Umbilical cord (tissue), 2 donors: ENCODE data around the gene RBM8A. TPM values are rescaled to one million over a fixed set of nuclear protein-coding genes. Genes with fewer than 3 reads are reported as not detected.

Experiments used
- DNase-seq: peaks from one replicate; pipeline ENCODE4 v3.0.0-alpha.2; 2015; ENCODE audit warnings: low spot score
- total RNA-seq: library from RNA; depleted of rRNA; stranded (reverse); fragments of >200 nt; gene quantifications from one replicate; pipeline ENCODE4 v1.2.3, GENCODE V29; 2014; ENCODE audit warnings: low replicate concordance; ENCODE audit not compliant: insufficient read depth

RBM8A gene
- total RNA-seq, 1 donor from 2014 or later = 106 TPM

- peak; percentile 95 for DNase-seq
These were observed 8.9 kb downstream of the RBM8A start, which contains the start of gene PEX11B for GRCh38 chr1:145918144-145918991. Gene PEX11B, minus strand, starts transcription at chr1:145918717. Its CDS starts 29 bp downstream, at chr1:145918688.

GRCh38 chr1:145917595-145917994, 9.7 kb downstream of the RBM8A start:
- no peak for DNase-seq

- DNase-seq = no peak
These were observed 10.5 kb downstream of the RBM8A start for GRCh38 chr1:145916745-145917144.

GRCh38 chr1:145912128-145912641, 15.1 kb downstream of the RBM8A start:
- DNase-seq = no peak

DNA sequence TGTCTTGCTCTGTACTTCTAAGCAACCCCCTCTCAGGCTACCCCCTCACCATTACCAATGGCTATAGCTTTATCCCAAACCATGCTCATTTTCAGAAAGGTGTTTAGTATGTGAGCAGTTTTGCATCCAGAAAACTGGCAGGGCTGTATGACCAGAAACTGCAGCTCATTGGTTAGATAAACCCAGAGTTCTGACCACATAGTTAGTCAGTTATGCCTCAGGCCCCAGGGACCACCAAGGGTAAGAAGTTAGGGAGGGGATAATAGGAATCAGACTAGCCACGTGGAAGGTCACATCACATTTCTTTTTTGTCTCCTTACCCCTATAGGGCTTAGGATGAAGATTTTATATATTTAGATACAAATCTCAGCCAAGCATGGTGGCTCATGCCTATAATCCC, 18.6 kb downstream of the RBM8A start:
- DNase-seq = no peak

GRCh38 chr1:145906954-145907753, 20.1 kb downstream of the RBM8A start:
- DNase-seq = peak; percentile 52

- no peak for DNase-seq
These were observed 25.8 kb downstream of the RBM8A start for GRCh38 chr1:145901312-145902021.

GRCh38 chr1:145898756-145899155, 28.5 kb downstream of the RBM8A start:
- DNase-seq = no peak

DNA sequence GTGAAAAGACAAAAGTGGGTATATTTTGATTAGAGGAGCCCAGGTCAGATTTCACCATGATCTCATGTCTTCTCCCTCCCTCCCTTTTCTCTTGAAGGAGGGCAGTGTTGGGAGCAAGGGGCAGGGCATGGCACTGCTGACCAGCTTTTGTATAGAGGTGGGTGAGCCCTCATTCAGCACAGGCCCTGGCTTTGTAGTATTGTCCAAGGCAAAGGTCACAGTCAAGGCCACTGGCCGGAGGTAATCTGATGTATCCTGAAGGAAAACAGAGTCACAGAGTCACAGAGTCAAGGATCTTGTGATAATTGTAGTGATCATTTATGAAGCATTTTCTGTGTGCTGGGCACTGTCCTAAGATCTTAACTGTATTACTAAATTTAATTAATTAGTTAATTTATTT, 29.3 kb downstream of the RBM8A start:
- DNase-seq = no peak

DNA sequence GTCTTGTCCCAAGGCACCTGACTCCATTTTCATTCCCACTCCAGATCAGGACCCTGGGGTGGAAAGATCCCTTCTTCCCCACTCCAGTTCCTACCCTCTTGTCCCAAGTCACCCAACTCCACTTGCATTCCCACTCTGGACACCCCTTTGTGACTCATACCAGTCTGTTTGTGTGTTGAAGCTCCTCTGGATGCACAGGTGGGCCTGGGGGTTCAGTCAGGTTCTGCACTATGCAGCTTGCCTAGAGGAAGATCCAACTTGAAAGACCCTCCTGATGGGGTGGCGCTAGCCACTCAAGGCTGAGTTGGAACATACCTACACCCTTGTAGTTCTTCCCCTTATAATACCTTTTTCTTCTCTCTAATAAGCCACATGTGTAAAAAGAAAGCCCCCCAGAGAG, 31.8 kb downstream of the RBM8A start:
- no peak for DNase-seq

DNA sequence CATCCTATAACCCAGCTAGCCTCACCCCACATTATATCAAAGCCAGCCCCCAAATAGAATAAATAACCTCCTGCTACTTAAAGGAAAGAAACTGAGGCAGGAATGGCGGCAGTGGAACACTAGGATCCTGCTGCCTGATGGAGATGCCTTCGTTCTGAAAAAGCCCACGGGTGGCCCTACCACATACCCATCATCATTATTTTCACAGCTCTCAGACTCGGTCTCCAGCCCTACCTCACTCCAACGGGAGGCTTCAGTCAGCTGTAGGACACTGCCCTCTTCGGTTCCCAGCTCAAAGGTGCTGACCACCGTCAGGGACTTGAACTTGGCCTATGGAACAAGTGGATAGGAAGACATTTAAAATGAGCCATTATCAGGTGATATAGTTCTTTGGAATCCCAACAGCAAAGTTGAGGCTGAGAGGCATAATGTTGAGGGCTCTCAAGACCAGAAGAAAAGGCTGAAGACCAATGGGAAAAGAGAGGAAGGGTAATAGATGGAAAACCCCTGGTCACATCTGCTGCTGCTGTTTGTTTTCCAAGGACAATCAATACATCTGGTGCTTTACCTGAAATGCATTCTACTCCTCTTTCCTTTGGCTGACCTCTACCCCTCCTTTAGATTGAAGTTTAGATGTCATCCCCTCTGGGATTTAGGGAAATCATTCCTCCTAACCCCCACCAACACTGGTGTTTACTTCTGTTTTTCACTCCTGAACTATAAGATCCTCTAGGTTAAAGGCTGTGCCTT, 33.8 kb downstream of the RBM8A start:
- DNase-seq = no peak

GRCh38 chr1:145892486-145893087, 34.7 kb downstream of the RBM8A start:
- DNase-seq = peak; percentile 87

DNA sequence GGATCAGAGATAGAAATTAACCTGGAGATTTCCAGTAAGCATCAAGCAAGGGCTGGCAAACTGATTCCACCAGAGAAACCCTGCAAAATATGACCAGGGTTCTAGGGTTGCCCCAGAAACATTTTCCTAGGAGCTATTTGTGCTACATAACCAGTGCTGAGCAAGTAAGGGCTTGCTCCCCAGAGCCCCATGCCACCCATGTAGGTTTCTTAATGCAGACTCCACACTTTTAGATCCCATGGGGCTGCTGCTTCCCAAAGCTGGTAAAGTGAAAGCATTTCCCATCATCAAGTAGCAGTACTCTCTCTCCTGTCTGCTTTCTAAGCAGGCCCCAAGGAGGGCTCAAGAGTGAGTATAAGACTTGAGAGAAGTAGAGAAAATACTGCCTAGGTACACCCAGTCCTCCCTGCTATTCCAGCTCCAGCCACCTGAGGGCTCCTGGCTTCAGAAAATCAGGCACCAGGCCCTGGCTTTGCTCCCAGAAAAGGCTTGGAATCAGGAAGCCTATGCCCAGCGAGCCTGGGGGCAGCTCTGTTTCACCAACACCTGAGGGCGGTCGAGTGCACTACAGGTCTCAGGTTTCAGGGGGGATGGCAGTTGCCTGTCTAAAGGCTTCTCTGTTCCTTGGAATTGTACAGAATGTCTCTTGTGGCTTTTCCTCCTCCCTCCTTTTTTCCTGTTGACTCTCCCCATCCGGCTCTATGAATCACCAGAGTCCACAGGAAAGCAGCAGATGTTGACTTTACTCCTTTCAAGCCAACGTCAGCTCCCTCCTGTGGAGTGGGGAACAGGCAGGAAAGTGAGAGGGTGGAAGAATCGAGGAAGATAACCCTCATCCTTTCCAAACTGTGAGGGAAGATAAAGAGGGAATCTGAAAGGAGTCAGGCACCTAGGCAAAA, 35.4 kb downstream of the RBM8A start:
- peak; percentile 96 for DNase-seq

DNA sequence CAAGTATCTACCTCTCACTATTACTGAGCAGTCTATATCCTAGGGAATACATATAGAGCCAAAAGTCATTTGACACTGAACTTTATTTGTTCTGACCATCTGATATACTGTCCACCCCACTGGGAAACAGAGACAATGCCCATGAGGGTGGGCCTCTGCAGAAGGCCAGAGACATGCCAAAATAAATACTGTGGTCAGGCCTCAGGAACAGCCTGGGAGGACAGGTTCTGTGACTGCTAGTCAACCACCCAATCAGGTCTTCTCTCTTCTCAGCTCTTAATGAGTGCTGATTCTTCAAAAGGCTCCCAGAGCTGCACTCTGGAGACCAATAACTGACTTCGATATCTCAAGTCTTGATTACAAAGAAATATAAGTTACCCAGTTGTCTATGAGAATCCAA, 36.1 kb downstream of the RBM8A start:
- DNase-seq = peak; percentile 24

DNA sequence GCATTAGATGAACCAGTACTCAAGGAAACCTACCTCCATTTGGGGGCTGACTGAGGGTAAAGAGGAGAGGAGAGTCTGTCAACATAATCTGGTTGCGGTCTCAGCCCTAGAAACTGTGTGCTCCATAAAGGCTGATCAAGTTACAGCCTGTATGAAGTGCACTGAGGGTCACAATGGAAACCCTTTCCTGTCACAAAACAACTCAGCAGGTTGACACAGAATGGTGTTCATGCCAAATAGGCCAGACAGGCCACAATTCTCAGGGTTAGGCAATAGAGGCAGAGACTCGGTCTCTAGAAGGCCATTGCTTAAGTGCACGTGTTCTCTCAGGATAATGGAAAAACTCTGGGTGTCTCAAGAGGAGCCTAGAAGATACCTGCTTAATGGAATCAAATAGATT, 37.6 kb downstream of the RBM8A start:
- no peak for DNase-seq

DNA sequence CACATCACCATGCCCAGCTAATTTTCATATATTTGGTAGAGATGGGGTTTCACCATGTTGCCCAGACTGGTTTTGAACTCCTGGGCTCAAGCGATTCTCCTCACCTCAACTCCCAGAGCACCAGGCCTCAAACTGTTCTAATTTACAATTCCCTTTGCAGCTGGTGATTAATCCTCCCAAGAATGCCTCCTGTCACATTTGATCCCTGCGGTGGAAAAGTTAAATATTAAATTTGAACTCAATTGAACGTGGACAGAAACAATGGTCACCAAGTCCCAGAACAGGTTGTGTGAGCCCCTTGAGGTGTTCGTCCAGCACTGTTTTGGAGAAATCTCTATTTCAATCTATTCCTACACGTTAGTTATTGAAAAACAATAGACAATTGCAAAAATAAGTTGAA, 39.7 kb downstream of the RBM8A start:
- DNase-seq = no peak

DNA sequence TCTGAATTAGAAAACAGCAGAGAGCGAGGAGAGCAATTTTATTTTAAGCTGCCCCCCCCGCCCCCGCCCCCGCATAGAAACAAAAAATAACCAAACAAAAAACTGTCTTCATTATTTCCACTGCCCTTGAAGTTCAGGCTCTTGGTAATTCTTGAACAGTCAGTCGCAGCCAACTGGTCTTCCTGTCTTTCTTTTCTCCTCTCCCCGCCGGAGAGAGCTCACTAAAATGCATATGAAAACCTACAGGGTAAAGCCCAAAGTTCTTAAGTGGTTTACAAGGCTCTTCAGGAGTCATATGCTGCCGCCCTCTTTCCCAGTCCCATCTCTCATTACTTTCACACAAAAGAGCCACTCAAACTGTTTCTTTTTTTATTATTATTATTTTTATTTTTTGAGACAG, 40.5 kb downstream of the RBM8A start:
- no peak for DNase-seq

- DNase-seq = no peak
These were observed 40.9 kb downstream of the RBM8A start for GRCh38 chr1:145886390-145886789.

DNA sequence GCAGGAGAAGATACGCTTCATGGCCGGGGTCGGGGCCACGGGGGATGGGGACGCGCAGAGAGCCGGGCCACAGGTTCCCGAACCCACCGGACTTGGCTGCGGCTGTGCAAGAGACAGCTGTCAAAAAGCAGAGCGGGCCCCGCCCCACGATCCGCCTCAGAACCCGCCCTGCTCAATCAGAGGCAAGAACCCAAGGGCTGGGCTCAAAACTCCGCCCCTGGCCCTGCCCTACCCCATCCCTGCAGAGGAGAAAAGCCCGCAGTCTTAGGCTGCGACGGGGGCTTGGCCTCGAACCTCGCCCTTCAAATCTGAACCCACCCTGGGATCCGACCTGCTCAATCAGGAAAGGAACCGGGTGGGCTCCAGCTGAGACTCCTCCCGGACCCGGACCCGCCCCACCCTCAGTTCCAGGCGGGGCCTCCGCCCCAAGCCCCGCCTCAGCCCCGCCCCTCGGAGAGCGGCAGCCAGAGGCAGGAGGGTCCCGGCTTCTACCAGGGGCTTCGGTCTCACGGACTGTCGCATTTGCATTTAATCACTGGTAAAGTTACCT, 41.5 kb downstream of the RBM8A start, which contains the start of gene ANKRD35:
TSS of gene ANKRD35 (minus strand) at position 129 of the 550 bp plus-strand sequence. CDS start at position 21, 108 bp downstream.
- DNase-seq = peak; percentile 86
